ENCODE results near the gene USP9X.
"Not testable (repeated sequence)": the region's sequence is repeated elsewhere in the genome, so short reads cannot be mapped to it uniquely, and the experiment has no call there.

Gene USP9X

GRCh38 chrX:41128955-41129354, 43.7 kb downstream of the USP9X start:
- DNase-seq (ENCODE audit: low read depth), result no peak

GRCh38 chrX:41131766-41132165, 46.5 kb downstream of the USP9X start:
- no peak for DNase-seq (ENCODE audit: low read depth)

GRCh38 chrX:41133551-41133950, 48.3 kb downstream of the USP9X start:
- DNase-seq (ENCODE audit: low read depth), result no peak

GRCh38 chrX:41137589-41137988, 52.3 kb downstream of the USP9X start:
- DNase-seq (ENCODE audit: low read depth), result no peak

GRCh38 chrX:41142130-41142910, 57.1 kb downstream of the USP9X start:
- no peak for DNase-seq (ENCODE audit: low read depth)

- DNase-seq (ENCODE audit: low read depth), result no peak
These were observed 59.6 kb downstream of the USP9X start for GRCh38 chrX:41144873-41145272.

GRCh38 chrX:41145920-41146608, 60.8 kb downstream of the USP9X start:
- DNase-seq (ENCODE audit: low read depth), result peak; percentile 82

- DNase-seq (ENCODE audit: low read depth), result no peak
These were observed 63.3 kb downstream of the USP9X start for GRCh38 chrX:41148553-41148952.

- no peak for DNase-seq (ENCODE audit: low read depth)
These were observed 64.8 kb downstream of the USP9X start for GRCh38 chrX:41150043-41150442.

- not testable (repeated sequence) for DNase-seq (ENCODE audit: low read depth)
These were observed 66.5 kb downstream of the USP9X start for GRCh38 chrX:41151726-41152125.

GRCh38 chrX:41152221-41152620, 67.0 kb downstream of the USP9X start:
- no peak for DNase-seq (ENCODE audit: low read depth)

GRCh38 chrX:41153448-41153847, 68.2 kb downstream of the USP9X start:
- DNase-seq (ENCODE audit: low read depth), result no peak

- no peak for DNase-seq (ENCODE audit: low read depth)
These were observed 68.7 kb downstream of the USP9X start for GRCh38 chrX:41153957-41154356.

GRCh38 chrX:41164449-41164848, 79.2 kb downstream of the USP9X start:
- no peak for DNase-seq (ENCODE audit: low read depth)

- DNase-seq (ENCODE audit: low read depth), result no peak
These were observed 82.6 kb downstream of the USP9X start for GRCh38 chrX:41167888-41168287.

GRCh38 chrX:41176263-41176662, 91.0 kb downstream of the USP9X start:
- no peak for DNase-seq (ENCODE audit: low read depth)

- no peak for DNase-seq (ENCODE audit: low read depth)
These were observed 92.1 kb downstream of the USP9X start for GRCh38 chrX:41177297-41177696.

- no peak for DNase-seq (ENCODE audit: low read depth)
These were observed 93.0 kb downstream of the USP9X start for GRCh38 chrX:41178201-41178600.

- DNase-seq (ENCODE audit: low read depth), result peak; percentile 34
These were observed 95.1 kb downstream of the USP9X start for GRCh38 chrX:41180194-41180908.

- DNase-seq (ENCODE audit: low read depth), result no peak
These were observed 99.1 kb downstream of the USP9X start for GRCh38 chrX:41184312-41184711.

GRCh38 chrX:41186946-41187345, 101.7 kb downstream of the USP9X start:
- DNase-seq (ENCODE audit: low read depth), result not testable (repeated sequence)

- DNase-seq (ENCODE audit: low read depth), result no peak
These were observed 103.9 kb downstream of the USP9X start for GRCh38 chrX:41189156-41189555.

GRCh38 chrX:41192880-41193279, 107.6 kb downstream of the USP9X start:
- no peak for DNase-seq (ENCODE audit: low read depth)
